ENCODE data around the gene COX7A1.

Gene COX7A1

GRCh38 chr19:36113894-36114720, 38.1 kb downstream of the COX7A1 start:
- no peak for DNase-seq (ENCODE audit: extremely low read depth in 1 of 2, low read depth in 1 of 2)

- no peak for DNase-seq (ENCODE audit: extremely low read depth in 1 of 2, low read depth in 1 of 2)
Measured at GRCh38 chr19:36113425-36113824, 38.8 kb downstream of the COX7A1 start.

GRCh38 chr19:36112678-36113077, 39.6 kb downstream of the COX7A1 start:
- no peak for DNase-seq (ENCODE audit: extremely low read depth in 1 of 2, low read depth in 1 of 2)

GRCh38 chr19:36111200-36111539, 41.1 kb downstream of the COX7A1 start:
- DNase-seq (ENCODE audit: extremely low read depth in 1 of 2, low read depth in 1 of 2) = no peak

- DNase-seq (ENCODE audit: extremely low read depth in 1 of 2, low read depth in 1 of 2) = no peak
Measured at GRCh38 chr19:36110487-36111199, 41.6 kb downstream of the COX7A1 start, which contains the start of gene OVOL3. Gene OVOL3 (plus strand): TSS chr19:36111143. CDS start chr19:36111203, 60 bp downstream.

GRCh38 chr19:36108684-36109083, 43.6 kb downstream of the COX7A1 start:
- no peak for DNase-seq (ENCODE audit: extremely low read depth in 1 of 2, low read depth in 1 of 2)

GRCh38 chr19:36106991-36107390, 45.3 kb downstream of the COX7A1 start:
- DNase-seq (ENCODE audit: extremely low read depth in 1 of 2, low read depth in 1 of 2) = no peak

- DNase-seq (ENCODE audit: extremely low read depth in 1 of 2, low read depth in 1 of 2) = no peak
Measured at GRCh38 chr19:36106441-36106840, 45.8 kb downstream of the COX7A1 start.

GRCh38 chr19:36103842-36104552, 48.2 kb downstream of the COX7A1 start:
- no peak for DNase-seq (ENCODE audit: extremely low read depth in 1 of 2, low read depth in 1 of 2)

- DNase-seq (ENCODE audit: extremely low read depth in 1 of 2, low read depth in 1 of 2) = no peak
Measured at GRCh38 chr19:36103040-36103626, 49.1 kb downstream of the COX7A1 start.

- DNase-seq (ENCODE audit: extremely low read depth in 1 of 2, low read depth in 1 of 2) = no peak
Measured at GRCh38 chr19:36101550-36102327, 50.5 kb downstream of the COX7A1 start.

All from activated CD8-positive, alpha-beta memory T cell treated with anti-CD3 and anti-CD28 coated beads for 1 hour (primary cell).